NCI-H1694 (cell line): ENCODE measurements around the gene SMIM10L2A.
A peak's percentile ranks its signal among the peaks of the same experiment; 100 is the strongest.
"Not testable (repeated sequence)": the region's sequence is repeated elsewhere in the genome, so short reads cannot be mapped to it uniquely, and the experiment has no call there.

Experiments
- DNase-seq: peaks from one replicate; lab custom pipeline; 2025; lab: John Stamatoyannopoulos, UW

The SMIM10L2A gene

GRCh38 chrX:135421932-135422809 is at the start of gene SMIM10L2A:
TSS of gene SMIM10L2A (plus strand) at chrX:135421944. CDS start at chrX:135422132, 188 bp downstream.
- DNase-seq = no peak

- no peak for DNase-seq
These were observed 48.4 kb upstream of the SMIM10L2A start for GRCh38 chrX:135373357-135373756.

- no peak for DNase-seq
These were observed 39.5 kb upstream of the SMIM10L2A start for GRCh38 chrX:135382260-135382659.

GRCh38 chrX:135383249-135383648 is 38.5 kb upstream of the SMIM10L2A start:
- DNase-seq = no peak

- no peak for DNase-seq
These were observed 37.4 kb upstream of the SMIM10L2A start for GRCh38 chrX:135384161-135384836.

GRCh38 chrX:135388841-135389240 is 32.9 kb upstream of the SMIM10L2A start:
- DNase-seq = no peak

GRCh38 chrX:135389243-135389642 is 32.5 kb upstream of the SMIM10L2A start:
- no peak for DNase-seq

GRCh38 chrX:135389717-135390116 is 32.0 kb upstream of the SMIM10L2A start:
- no peak for DNase-seq

- no peak for DNase-seq
These were observed 30.0 kb upstream of the SMIM10L2A start for GRCh38 chrX:135391734-135392133.

GRCh38 chrX:135393051-135393450 is 28.7 kb upstream of the SMIM10L2A start:
- no peak for DNase-seq

GRCh38 chrX:135395064-135395463 is 26.7 kb upstream of the SMIM10L2A start:
- DNase-seq = no peak

GRCh38 chrX:135396109-135396508 is 25.6 kb upstream of the SMIM10L2A start:
- no peak for DNase-seq

GRCh38 chrX:135396566-135396965 is 25.2 kb upstream of the SMIM10L2A start:
- DNase-seq = no peak

- no peak for DNase-seq
These were observed 24.1 kb upstream of the SMIM10L2A start for GRCh38 chrX:135397652-135398051.

GRCh38 chrX:135403374-135403773 is 18.4 kb upstream of the SMIM10L2A start:
- DNase-seq = no peak

- not testable (repeated sequence) for DNase-seq
These were observed 15.3 kb upstream of the SMIM10L2A start for GRCh38 chrX:135406428-135406827.

GRCh38 chrX:135408794-135409193 is 12.9 kb upstream of the SMIM10L2A start:
- DNase-seq = no peak

GRCh38 chrX:135410861-135411627 is 10.7 kb upstream of the SMIM10L2A start:
- DNase-seq = no peak

- no peak for DNase-seq
These were observed 9.9 kb upstream of the SMIM10L2A start for GRCh38 chrX:135411893-135412292.

GRCh38 chrX:135416546-135416945 is 5.2 kb upstream of the SMIM10L2A start:
- DNase-seq = no peak

GRCh38 chrX:135420831-135421230 is 913 bp upstream of the SMIM10L2A start:
- DNase-seq = no peak

GRCh38 chrX:135421537-135421931 is 210 bp upstream of the SMIM10L2A start:
- DNase-seq = peak; percentile 63

GRCh38 chrX:135422810-135423168 is 1.0 kb downstream of the SMIM10L2A start:
- not testable (repeated sequence) for DNase-seq
